NCI-H524 (cell line): ENCODE measurements around the gene CKLF.

Experiments used
- DNase-seq, 2 experiments: peaks; one replicate each; lab custom pipeline; 2025; lab: John Stamatoyannopoulos, UW

CKLF gene

DNA sequence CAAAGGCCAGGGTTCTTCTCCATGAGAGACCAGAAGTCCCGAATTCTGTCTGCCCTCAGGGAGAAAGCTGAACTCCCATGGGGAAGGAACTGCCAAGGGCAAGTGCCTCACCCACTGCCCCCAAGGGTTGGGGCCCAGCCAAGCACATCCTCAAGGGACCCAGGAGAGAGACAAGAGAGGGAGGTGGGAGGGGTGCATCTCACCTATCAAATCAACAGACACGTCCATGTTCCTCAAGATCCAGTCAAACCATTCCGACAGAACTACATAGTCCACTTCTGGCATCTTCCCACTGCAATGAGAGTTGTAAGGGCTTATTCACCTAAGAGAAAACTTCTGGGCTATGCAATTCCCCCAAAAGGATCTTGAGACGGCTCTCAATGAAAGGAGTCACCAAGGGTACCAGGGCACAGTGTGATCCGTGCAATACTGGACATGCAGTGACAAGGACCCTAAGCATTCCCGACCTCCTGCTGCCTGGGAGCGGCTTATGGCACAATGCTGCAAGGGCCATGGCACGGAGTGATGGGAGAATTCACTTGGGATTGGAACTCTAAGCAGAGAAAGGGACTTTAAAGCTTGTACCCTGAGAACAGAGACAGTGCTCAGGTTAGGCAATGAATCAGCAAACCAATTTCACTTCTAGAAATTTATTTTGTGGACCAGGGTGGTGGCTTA, 34.7 kb upstream of the CKLF start:
- DNase-seq = no peak

- DNase-seq = no peak
Observed at GRCh38 chr16:66519482-66520373, 32.6 kb upstream of the CKLF start.

- DNase-seq = no peak
Observed at GRCh38 chr16:66520406-66521170, 31.8 kb upstream of the CKLF start.

DNA sequence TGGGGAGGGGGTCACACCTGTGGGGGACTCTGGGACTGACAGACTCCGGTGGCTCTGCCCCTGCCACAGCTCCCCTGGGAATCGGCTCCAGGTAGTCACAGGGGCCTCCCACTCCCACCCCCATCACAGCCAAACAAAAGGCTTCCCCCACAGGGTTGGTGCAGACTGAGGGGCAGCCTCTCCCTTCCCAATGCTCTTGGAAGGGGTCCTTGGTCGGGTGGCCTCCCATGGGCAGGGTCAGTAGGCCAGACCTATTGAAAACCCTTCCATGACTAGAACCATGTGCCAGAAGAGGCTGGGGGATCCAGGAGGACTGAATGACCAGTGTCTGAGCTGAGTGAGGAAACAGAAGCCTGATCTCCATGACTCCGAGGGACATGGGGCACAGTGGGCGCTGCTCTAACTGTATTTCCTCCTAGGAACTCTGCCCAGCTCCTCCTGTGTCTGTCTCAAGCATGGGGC, 31.1 kb upstream of the CKLF start:
- no peak for DNase-seq

GRCh38 chr16:66521951-66522771, 30.2 kb upstream of the CKLF start:
- DNase-seq = no peak

DNA sequence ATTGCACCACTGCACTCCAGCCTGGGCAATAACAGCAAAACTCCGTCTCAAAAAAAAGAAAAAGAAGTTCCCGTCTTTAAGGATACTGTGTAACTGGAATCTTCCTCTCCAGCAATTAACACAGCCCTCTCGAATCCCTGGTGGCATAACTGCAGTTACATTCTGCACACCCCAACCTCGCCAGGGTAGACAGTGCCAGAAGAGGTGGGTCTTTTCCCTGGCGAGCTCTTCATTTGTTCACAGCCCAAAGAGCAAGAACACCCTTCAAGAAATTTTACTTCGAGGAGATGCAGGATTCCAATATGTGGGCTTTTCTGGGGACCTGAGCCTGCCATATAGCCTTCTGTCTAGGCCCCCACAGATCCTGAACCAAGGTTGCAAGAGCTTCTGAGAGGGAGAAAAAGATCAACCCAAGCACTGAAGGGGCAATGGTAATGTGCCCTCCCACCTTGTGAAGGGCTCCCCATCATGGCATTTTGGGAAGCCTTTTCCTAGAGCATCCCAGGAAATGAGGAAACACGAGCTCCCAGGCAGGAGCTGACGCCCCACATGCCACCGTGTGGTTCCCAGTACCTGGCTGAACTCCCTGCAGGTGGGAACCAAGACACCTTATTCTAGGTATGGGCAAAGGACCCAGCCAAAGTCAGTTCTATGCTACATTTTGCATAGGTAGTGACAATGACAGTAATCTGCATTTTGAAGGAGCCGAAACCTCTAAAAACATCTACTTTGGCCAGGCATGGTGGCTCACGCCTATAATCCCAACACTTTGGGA, 29.4 kb upstream of the CKLF start:
- no peak for DNase-seq

DNA sequence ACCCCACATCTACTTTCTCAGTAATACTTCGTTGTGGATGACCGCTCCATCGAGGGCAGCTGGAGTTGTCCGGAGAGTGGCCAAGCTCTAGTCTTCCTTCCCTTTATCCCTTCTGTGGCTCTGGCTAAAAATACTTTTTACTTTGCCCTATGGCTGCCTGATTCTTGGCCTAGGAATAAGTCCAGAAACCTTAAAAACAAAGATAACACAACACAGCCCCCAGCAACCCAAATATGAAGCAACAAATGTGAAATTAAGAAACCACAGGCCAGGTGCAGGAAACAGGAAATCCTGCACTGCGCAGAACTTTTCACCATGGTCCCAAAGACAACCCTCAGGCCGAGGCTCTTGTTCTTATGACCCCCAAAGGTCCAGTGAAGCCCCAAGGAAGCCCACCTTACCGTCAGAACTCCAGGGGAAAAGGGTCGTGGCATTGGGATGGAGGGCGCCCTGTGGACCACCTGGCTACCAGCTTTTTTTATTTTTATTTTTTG, 28.5 kb upstream of the CKLF start:
- no peak for DNase-seq

DNA sequence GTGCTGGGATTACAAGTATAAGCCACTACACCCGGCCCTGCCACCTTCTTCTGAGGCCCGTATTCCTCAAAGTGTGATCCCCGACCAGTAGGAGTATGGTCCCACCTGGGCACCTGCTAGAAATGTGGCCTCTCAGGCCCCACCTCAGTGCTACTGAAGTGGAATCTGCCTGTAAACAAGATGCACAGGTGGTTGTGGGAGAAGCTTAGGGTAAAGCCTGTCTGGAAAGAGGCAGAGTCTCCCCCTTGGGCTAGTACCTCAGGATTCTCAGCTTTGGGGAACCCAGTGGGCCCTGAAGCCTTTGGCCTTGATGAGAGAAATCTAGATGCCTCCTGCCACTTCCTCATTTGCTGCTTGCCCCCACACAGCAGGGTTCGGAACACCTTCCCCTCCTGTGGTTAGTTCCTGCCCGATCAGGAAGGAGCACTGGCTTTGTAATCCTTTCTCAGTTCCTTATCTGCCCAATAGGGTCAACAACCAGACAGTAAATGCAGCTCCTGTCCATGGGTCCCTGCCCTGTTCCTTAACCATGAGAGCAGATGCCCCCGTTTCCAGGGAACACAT, 27.7 kb upstream of the CKLF start:
- DNase-seq = no peak

DNA sequence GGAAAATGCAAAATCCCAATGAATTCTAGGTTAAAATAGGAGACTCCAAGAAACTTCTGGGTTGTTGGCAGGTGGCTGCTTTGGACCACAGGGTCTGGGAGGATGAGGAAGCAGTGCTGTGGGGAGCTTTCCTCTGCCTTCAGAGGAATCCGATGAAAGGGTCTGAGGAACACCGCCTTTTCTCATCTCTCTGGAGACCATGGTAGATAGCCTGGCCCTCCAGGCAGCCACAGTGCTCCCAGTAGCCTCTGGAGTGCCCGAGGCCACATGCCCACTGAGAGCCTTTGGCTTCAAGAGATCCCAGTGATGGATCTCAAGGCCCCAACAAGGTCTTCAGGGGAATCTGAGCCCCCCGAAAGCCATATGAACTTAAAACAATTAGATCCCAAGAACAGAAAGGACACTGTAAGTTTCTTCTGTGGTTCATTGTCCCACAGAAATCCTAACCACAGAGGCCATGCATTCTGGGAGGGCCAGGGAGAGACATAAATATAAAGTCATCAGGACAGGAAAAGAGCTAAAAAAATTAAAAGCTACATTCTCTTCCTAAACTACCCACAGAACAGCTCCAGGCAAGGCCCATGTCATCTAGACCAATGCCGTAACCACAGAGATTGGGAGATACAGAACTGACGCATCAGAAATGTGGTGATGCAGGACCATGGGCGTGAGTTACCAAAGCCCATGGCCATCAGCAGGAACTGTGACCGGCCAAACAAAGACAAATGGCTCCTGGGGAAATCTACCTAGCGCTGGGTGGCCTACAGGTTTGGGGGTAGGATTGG, 26.8 kb upstream of the CKLF start:
- DNase-seq = no peak

- DNase-seq = no peak
Observed at GRCh38 chr16:66528294-66528693, 24.1 kb upstream of the CKLF start.

DNA sequence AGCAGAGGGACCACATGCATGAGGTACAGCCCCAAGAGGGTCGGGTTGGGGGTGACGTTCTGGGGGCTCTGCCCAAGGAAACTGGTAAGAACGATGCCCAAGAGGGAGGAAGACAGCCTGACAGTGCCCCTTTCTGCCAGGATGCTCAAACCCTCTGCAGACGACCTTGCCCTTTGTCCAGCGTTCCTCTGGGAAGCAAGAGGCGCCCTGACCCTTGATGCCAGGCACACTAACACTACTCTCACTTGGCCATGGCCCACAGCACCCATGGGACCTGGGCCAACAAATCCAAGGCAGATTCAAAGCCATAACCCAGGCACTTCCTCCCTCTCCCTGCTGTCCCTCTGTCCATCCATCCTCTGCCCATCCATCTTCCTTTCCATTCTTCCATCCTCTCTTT, 22.9 kb upstream of the CKLF start:
- no peak for DNase-seq

GRCh38 chr16:66534376-66534799, 18.0 kb upstream of the CKLF start:
- DNase-seq = no peak

DNA sequence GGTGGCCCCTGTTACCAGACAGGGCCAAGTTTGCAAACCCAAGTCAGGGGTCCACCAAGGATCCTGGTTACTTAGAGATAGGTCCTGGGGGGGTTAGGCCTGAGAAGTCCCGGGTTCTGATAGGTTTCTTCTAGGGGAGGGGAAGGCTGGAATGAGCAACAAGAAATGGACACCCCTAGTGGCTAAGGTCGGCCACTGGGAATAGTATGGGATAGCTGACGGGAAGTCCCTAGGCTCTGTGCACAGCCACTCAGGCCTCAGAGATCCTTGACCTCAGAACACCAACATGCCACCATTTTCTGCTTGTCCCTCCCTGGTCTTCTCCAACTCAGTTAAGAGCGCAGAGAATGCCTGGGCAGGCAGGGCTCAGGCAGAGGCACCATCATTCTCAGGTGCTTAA, 15.9 kb upstream of the CKLF start:
- DNase-seq = no peak

DNA sequence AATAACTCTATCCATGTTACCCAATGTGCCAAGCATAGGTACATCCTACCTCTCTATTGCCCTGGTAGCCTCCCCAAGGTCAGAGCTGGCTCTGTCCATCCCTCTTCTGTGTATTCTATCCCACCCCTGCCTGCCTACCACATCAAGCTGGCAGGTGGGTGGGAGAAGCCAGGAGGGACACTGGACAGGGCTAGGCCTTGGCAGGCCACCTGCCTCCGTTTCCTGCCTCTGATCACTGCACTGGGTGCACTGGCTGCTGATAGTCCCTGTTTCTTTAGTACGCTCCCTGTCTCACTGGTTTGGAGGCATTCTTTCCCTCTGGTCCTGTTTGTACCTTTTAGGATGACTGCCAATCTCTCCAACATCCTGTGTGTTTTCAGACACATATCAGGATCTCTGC, 15.1 kb upstream of the CKLF start:
- no peak for DNase-seq

DNA sequence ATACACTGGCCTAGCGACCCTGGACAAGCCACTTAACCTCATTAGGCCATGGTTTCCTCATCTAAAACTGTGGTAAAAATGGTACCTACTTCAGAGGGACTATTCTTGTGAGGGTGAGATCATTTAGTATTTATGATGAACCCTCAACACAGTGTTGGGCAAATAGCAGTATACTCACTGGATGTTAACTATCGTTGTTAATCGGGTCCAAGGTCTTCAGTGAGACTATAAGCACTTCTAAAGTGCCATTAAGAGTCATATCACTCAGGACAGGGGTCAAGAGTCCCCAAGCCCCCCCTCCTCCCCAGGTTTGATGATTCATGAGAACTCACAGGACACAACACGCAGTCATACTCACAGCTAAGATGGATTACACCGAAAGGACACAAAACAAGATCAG, 13.5 kb upstream of the CKLF start:
- no peak for DNase-seq

GRCh38 chr16:66539623-66540469, 12.5 kb upstream of the CKLF start:
- no peak for DNase-seq

GRCh38 chr16:66541388-66542355, 10.7 kb upstream of the CKLF start:
- no peak for DNase-seq
